HepG2 (cell line): ENCODE results near the gene METTL1. TPM values are rescaled to one million over a fixed set of nuclear protein-coding genes. Genes with fewer than 3 reads are reported as not detected.

Source experiments
- ETS1 ChIP-seq: sonication (generic); formaldehyde crosslinking; IDR thresholded peaks from 2 replicates; pipeline ENCODE4 v1.4.0; 2020; ENCODE audit warnings: missing genetic modification reagents
- GATA4 ChIP-seq: sonication (generic); IDR thresholded peaks from 2 replicates; pipeline ENCODE4 v1.6.1; 2016; ENCODE audit warnings: antibody characterized with exemption, low read depth, borderline replicate concordance
- HINFP ChIP-seq: sonication (generic); formaldehyde crosslinking; IDR thresholded peaks from 2 replicates; pipeline ENCODE4 v1.4.0; 2020; ENCODE audit warnings: low read depth, mild to moderate bottlenecking, missing genetic modification reagents
- MAFG ChIP-seq: sonication (generic); formaldehyde crosslinking; IDR thresholded peaks from 2 replicates; pipeline ENCODE4 v1.5.1; 2020; ENCODE audit warnings: mild to moderate bottlenecking, missing genetic modification reagents
- MAZ ChIP-seq, 2 experiments: sonication (generic) in 1 of 2; formaldehyde crosslinking in 1 of 2; IDR thresholded peaks; 2 replicates each; pipeline versions ENCODE4 v1.5.0 to v1.6.1; 2012 to 2020; ENCODE audit warnings: low read depth in 2 of 2, mild to moderate bottlenecking in 2 of 2, borderline replicate concordance in 1 of 2, improper control_type of control experiment in 1 of 2, low read length in 1 of 2, missing genetic modification reagents in 1 of 2, moderate library complexity in 1 of 2
- SP1 ChIP-seq, 2 experiments: fragments of 450-650 bp in 1 of 2; sonication (generic) in 1 of 2; formaldehyde crosslinking in 1 of 2; IDR thresholded peaks; 2 replicates each; pipeline versions ENCODE4 v1.4.0 to v1.6.1; 2016 to 2020; ENCODE audit warnings: missing genetic modification reagents in 1 of 2
- TMF1 ChIP-seq: sonication (generic); formaldehyde crosslinking; IDR thresholded peaks from 2 replicates; pipeline ENCODE4 v1.8.1; 2022; ENCODE audit warnings: low read depth, missing genetic modification reagents
- WIZ ChIP-seq: sonication (generic); formaldehyde crosslinking; IDR thresholded peaks from 2 replicates; pipeline ENCODE4 v1.5.1; 2020; ENCODE audit warnings: mild to moderate bottlenecking, missing genetic modification reagents
- ZBTB42 ChIP-seq: sonication (generic); formaldehyde crosslinking; IDR thresholded peaks from 2 replicates; pipeline ENCODE4 v1.5.0; 2020; ENCODE audit warnings: mild to moderate bottlenecking, missing genetic modification reagents
- ZBTB7B ChIP-seq: sonication (generic); formaldehyde crosslinking; IDR thresholded peaks from 2 replicates; pipeline ENCODE4 v1.4.0; 2020; ENCODE audit warnings: missing genetic modification reagents
- ZNF430 ChIP-seq: sonication (generic); formaldehyde crosslinking; IDR thresholded peaks from 2 replicates; pipeline ENCODE4 v1.9.0; 2021; ENCODE audit warnings: mild to moderate bottlenecking, missing genetic modification reagents
- ZNF792 ChIP-seq: IDR thresholded peaks from 2 replicates; pipeline ENCODE4 v1.6.1; 2016
- polyA plus RNA-seq, 8 experiments: library from polyadenylated mRNA; depleted of rRNA in 3 of 8; stranded (reverse) in 7 of 8; unstranded in 1 of 8; fragments of >200 nt; fragmentation: Illumina TruSeq in 4 of 8; extraction: Trizol in 4 of 8; gene quantifications; 2 replicates each; pipeline versions ENCODE4 v1.2.1 to v1.2.3, GENCODE V29; 2011 to 2016; ENCODE audit warnings: low read depth in 4 of 8, missing spikeins in 1 of 8, mixed read lengths in 1 of 8; ENCODE audit not compliant: insufficient read depth in 1 of 8
- total RNA-seq, 5 experiments: library from RNA; depleted of rRNA; stranded (reverse); fragments of >200 nt; fragmentation: Illumina TruSeq; extraction: Trizol; gene quantifications; 2 replicates each; pipeline ENCODE4 v1.2.3, GENCODE V29; 2016; ENCODE audit warnings: low read depth in 1 of 5
- TF ChIP-seq, protein P1 (sequence below): sonication (generic); formaldehyde crosslinking; IDR thresholded peaks from 2 replicates; pipeline ENCODE4 v1.5.1; 2020; ENCODE audit warnings: mild to moderate bottlenecking, missing genetic modification reagents
- TF ChIP-seq, protein P2 (sequence below): sonication (generic); formaldehyde crosslinking; IDR thresholded peaks from 2 replicates; pipeline ENCODE4 v1.5.0; 2020; ENCODE audit warnings: missing genetic modification reagents
- TF ChIP-seq, protein P3 (sequence below): sonication (generic); formaldehyde crosslinking; IDR thresholded peaks from 2 replicates; pipeline ENCODE4 v1.5.0; 2020; ENCODE audit warnings: missing genetic modification reagents
- TF ChIP-seq, protein P4 (sequence below): sonication (generic); formaldehyde crosslinking; IDR thresholded peaks from 2 replicates; pipeline ENCODE4 v1.4.0; 2020; ENCODE audit warnings: missing genetic modification reagents
- TF ChIP-seq, protein P5 (sequence below): IDR thresholded peaks from 2 replicates; pipeline ENCODE4 v1.6.1; 2016

The METTL1 gene
- total and polyA plus RNA-seq, 2 of the 13 experiments (the other 11 are each of a cell fraction or from before 2014, with no cell fraction given): 34.7 to 36.9 TPM

DNA sequence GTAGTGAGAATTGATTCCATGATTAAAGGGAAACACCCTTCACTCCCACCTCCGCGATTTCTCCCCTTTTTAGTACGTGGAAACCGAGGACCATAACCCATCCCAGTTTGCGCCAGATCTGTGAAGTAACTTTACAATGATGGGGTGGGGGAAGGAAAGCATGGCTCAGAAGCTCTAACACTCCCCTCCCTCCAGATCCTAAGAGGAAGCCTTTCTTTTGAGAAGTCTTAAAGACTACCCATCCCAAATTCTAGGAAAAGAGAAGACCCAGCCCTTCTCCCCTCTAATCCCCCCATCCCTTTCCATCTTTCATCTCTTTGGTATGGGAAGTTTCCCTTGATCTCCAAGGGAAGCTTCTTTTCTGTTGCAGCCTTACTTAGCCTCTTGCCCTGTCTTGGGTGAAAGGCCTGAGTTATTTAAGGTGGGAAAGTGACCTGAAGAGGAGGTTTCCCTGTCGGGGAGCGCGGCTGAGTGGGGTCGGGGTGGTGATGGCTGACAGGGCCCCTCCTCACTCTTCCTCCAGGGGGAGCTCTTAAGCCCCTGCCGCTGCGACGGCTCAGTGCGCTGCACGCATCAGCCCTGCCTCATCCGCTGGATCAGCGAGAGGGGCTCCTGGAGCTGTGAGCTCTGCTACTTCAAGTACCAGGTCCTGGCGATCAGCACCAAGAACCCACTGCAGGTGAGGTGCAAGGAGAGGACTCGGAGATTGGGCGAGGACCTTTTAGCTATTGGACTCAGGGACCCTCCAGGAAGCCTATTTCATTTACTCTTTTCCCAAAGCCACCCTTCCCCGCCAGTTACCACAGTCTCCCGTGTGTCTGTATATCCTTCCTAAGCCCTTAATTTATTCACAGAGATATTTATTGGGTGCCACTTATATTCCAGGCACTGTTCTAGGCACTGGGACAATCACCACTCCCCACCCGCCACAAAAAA is 15.2 kb downstream of the METTL1 start (continued):
- TF ChIP-seq GATA4 (no peak), WIZ (CRISPR knock-in tag) (no peak), MAZ (IDR thresholded peaks at IDR 0.05; ENCODE audit: borderline replicate concordance, low read depth, low read length) (no peak), MAZ (CRISPR knock-in tag; IDR thresholded peaks at IDR 0.05; ENCODE audit: low read depth) (peak; percentile 63; the same call in 1 of the 2 replicates), ZNF792 (CRISPR knock-in tag) (no peak), ZNF430 (CRISPR knock-in tag) (0 out of 2 replicates have a peak, but pooled peaks have one; percentile 20), TMF1 (CRISPR knock-in tag) (no peak), ZBTB7B (CRISPR knock-in tag) (peak; percentile 67; the same call in 1 of the 2 replicates), MAFG (no peak), SP1 (IDR thresholded peaks at IDR 0.05) (no peak), SP1 (CRISPR knock-in tag; IDR thresholded peaks at IDR 0.05) (no peak), ZBTB42 (CRISPR knock-in tag) (no peak), HINFP (no peak), ETS1 (no peak)
- TF ChIP-seq, protein P1, sequence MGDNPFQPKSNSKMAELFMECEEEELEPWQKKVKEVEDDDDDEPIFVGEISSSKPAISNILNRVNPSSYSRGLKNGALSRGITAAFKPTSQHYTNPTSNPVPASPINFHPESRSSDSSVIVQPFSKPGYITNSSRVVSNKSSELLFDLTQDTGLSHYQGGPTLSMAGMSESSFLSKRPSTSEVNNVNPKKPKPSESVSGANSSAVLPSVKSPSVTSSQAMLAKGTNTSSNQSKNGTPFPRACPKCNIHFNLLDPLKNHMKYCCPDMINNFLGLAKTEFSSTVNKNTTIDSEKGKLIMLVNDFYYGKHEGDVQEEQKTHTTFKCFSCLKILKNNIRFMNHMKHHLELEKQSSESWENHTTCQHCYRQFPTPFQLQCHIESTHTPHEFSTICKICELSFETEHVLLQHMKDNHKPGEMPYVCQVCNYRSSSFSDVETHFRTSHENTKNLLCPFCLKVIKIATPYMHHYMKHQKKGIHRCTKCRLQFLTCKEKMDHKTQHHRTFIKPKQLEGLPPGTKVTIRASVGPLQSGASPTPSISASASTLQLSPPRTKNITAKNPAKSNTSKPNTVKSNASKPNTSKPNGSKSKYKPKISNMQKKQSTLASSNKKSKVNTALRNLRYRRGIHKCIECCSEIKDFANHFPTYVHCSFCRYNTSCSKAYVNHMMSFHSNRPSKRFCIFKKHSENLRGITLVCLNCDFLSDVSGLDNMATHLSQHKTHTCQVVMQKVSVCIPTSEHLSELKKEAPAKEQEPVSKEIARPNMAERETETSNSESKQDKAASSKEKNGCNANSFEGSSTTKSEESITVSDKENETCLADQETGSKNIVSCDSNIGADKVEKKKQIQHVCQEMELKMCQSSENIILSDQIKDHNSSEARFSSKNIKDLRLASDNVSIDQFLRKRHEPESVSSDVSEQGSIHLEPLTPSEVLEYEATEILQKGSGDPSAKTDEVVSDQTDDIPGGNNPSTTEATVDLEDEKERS (CRISPR knock-in tag): no peak
- TF ChIP-seq, protein P2, sequence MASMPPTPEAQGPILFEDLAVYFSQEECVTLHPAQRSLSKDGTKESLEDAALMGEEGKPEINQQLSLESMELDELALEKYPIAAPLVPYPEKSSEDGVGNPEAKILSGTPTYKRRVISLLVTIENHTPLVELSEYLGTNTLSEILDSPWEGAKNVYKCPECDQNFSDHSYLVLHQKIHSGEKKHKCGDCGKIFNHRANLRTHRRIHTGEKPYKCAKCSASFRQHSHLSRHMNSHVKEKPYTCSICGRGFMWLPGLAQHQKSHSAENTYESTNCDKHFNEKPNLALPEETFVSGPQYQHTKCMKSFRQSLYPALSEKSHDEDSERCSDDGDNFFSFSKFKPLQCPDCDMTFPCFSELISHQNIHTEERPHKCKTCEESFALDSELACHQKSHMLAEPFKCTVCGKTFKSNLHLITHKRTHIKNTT (CRISPR knock-in tag): no peak
- TF ChIP-seq, protein P3, sequence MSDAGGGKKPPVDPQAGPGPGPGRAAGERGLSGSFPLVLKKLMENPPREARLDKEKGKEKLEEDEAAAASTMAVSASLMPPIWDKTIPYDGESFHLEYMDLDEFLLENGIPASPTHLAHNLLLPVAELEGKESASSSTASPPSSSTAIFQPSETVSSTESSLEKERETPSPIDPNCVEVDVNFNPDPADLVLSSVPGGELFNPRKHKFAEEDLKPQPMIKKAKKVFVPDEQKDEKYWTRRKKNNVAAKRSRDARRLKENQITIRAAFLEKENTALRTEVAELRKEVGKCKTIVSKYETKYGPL: no peak
- TF ChIP-seq, protein P4, sequence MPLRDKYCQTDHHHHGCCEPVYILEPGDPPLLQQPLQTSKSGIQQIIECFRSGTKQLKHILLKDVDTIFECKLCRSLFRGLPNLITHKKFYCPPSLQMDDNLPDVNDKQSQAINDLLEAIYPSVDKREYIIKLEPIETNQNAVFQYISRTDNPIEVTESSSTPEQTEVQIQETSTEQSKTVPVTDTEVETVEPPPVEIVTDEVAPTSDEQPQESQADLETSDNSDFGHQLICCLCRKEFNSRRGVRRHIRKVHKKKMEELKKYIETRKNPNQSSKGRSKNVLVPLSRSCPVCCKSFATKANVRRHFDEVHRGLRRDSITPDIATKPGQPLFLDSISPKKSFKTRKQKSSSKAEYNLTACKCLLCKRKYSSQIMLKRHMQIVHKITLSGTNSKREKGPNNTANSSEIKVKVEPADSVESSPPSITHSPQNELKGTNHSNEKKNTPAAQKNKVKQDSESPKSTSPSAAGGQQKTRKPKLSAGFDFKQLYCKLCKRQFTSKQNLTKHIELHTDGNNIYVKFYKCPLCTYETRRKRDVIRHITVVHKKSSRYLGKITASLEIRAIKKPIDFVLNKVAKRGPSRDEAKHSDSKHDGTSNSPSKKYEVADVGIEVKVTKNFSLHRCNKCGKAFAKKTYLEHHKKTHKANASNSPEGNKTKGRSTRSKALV (CRISPR knock-in tag): 0 out of 2 replicates have a peak, but pooled peaks have one; percentile 8
- TF ChIP-seq, protein P5, sequence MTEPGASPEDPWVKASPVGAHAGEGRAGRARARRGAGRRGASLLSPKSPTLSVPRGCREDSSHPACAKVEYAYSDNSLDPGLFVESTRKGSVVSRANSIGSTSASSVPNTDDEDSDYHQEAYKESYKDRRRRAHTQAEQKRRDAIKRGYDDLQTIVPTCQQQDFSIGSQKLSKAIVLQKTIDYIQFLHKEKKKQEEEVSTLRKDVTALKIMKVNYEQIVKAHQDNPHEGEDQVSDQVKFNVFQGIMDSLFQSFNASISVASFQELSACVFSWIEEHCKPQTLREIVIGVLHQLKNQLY (CRISPR knock-in tag): no peak
